ENCODE measurements around the gene EMSY. TPM values are rescaled to one million over a fixed set of nuclear protein-coding genes. Genes with fewer than 3 reads are reported as not detected.
"Not testable (repeated sequence)": the region's sequence is repeated elsewhere in the genome, so short reads cannot be mapped to it uniquely, and the experiment has no call there.

The EMSY gene
- total RNA-seq, 1 donor from 2014 or later: 35.2 TPM

DNA sequence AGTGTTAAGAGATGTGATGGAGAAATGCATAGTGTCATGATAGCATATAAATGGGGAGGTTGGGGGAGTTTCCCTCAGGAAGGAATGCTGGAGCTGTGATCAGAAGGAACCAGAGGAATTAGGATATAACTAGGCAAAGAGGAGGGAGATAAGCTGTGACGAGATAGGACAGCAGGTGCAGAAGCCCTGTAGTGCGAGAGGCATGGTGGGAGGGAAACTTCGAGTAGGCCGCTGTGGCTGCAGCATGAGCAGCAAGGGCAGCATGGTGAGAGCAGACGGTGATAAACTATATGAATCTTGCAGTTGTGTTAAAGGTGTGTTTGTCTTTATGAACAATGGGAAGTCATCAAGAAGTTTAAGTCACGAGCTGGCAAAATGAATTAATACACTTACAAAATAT, 109.9 kb downstream of the EMSY start:
- no peak for ATAC-seq
- intact Hi-C loops (cut with DNase I): loop anchor here (10.0 kb wide), 1 partner anchor 120 kb away; the partner anchor contains the start of gene LRRC32
- DNase-seq (ENCODE audit: low spot score): no peak

DNA sequence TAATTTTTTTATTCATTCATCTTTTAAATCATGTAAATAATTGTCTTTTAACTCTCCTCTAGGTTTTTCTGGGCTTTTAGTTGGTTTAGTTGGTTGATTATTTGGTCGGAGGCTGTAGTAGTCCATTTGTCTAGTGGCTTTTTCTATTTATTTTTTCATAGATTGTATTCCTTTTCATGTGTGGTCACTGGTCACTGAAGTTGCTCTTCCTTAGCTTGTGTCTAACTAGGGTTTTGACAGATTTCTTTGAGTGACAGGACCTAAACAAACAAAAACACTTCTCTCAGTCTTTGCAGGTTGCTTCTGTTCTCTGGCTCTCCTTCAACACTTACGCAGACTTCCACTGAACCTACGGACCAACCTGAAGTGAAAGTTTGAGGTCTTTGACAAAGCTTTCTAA, 112.6 kb downstream of the EMSY start:
- ATAC-seq: no peak
- intact Hi-C loops (cut with DNase I): loop anchor here (10.0 kb wide), 1 partner anchor 117 kb away; the partner anchor contains the start of gene LRRC32
- DNase-seq (ENCODE audit: low spot score): no peak

DNA sequence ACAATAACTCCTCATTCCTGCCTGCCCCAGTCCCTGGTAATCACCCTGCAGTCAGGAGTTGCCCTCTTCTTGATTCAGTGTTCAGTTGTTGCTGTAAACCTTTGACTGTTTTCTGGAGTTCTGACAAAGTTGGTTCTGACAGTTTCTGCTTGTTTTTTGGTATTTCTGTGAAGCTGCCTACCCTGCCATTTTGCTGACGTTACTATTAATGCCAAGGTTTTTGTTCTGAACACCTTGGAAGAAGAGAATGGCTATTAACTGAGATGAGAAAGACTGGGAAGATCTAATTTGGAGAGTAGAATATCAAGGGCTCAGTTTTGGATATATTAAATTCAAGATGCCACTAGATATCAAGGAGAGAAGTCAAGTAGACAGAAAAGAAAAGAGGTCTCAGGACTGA, 113.7 kb downstream of the EMSY start:
- DNase-seq (ENCODE audit: low spot score): no peak
- intact Hi-C loops (cut with DNase I): loop anchor here (10.0 kb wide), 1 partner anchor 116 kb away; the partner anchor contains the start of gene LRRC32
- no peak for ATAC-seq

DNA sequence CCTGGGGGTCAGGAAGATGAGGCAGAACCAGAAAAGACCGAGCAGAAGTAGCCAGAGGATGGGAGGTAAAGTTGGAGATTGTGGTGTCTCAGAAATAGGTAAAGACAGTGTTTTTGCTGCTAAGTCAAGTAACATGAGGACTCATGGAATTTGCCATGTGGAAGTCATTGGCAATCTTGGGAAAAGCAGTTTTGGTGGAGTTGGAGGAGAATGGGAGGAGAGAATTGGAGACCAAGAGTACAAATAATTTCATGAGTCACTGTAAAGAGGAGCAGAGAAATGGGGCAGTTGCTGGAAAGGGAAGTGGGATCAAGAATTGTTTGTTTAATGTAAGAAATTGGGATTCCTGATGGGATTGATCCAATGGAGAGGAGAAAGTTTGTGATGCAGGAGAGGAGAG, 114.1 kb downstream of the EMSY start:
- intact Hi-C loops (cut with DNase I): loop anchor here (10.0 kb wide), 1 partner anchor 116 kb away; the partner anchor contains the start of gene LRRC32
- DNase-seq (ENCODE audit: low spot score) (no peak), ATAC-seq (no peak)

DNA sequence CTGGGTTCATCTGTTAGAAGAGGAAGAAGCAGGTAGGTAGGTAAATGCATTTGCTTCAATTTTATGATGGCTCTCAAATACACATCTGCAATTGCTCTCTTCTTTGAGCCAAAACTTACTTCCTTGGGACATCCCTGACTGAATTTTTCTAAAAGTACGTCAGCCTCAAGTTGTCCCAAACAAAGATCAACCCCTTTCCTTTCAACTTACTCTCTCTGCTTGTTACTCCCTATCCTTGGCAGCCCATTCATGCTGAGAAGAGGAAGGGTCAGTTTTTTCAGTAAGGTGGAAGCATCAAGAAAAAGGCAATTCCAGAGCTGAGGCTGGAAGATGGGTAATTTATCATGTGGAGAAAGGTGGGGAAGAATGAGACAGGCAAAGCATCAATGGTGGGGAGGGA, 114.5 kb downstream of the EMSY start:
- no peak for DNase-seq (ENCODE audit: low spot score)
- intact Hi-C loops (cut with DNase I): loop anchor here (10.0 kb wide), 1 partner anchor 115 kb away; the partner anchor contains the start of gene LRRC32
- ATAC-seq: no peak

DNA sequence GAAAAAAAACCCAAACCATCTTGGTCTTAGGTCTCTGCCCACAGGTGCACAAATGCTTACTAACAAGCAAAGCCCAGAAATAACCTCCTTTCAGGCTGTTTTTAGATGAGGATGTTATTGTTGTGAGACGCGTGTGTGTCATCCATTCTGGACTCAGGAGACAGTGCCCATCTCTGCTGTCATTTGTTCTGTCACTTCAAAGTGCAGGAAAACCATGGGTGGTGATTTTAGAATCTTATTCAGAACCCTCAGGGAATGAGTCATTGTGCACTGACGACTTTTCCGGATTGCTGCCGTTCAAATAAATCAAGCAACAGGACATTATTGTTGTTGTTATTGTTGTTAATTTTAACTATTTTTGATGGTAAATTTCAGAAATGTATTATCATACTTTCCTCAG, 115.4 kb downstream of the EMSY start:
- intact Hi-C loops (cut with DNase I): no loop called here
- ATAC-seq: no peak

DNA sequence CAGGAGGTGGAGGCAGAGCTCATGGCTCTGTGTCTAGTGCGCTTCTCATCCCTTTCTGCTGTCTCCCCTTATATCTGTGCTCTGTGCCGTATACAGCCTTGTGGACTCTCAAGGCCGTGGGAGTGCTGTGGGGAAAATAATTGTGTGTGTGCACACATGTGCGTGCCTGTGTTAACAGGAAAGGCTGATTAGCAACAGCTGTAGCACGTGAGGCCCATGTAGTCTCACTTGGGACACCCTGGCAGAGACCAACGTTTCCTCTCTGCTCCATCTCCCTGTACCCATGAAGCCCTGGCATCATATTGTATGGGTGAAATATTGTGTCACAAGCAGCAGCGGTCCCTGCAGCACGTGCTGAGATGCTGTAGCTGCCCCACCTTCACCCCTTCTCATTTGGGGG, 116.4 kb downstream of the EMSY start:
- no peak for ATAC-seq
- intact Hi-C loops (cut with DNase I): no loop called here

More for the DNA sequence above, 115.4 kb downstream of the EMSY start:
- no peak for DNase-seq (ENCODE audit: low spot score)

DNA sequence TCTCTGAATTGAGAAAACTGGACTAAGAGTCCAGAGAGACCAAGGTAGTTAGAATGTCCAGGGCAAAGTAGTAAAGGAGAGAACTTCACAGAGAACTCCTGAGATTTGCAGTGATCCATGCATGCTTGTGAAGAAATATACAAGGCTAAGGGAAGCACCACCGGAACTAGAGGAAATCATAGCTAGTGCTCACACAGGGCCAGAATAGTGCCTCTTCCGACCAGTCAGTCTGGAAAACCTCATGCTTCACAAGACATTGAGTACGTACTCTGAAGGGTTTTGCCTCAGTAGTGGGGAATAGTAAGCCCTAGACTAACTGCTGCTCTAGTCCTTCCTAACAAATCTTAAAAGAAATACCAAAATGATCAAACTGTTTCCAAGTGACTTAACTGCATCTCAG, 117.7 kb downstream of the EMSY start:
- DNase-seq (ENCODE audit: low spot score) (no peak), ATAC-seq (no peak)
- intact Hi-C loops (cut with DNase I): no loop called here

More for the DNA sequence above, 116.4 kb downstream of the EMSY start:
- no peak for DNase-seq (ENCODE audit: low spot score)

DNA sequence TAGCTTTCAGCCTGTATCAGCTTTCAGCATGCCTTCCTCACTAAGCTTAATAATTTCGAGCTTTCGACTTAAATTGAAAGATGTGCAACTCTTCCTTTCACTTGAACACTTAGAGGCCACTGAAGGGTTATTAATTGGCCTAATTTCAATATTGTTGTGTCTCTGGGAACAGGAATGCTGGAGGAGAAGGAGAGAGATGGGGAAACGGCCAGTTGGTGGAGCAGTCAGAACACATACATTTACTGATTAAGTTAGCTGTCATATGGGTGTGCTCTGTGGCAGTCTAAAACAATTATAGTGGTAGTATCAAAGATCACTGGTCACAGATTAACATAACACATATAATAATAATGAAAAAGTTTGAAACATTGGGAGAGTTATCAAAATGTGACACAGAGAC, 119.5 kb downstream of the EMSY start:
- intact Hi-C loops (cut with DNase I): no loop called here
- ATAC-seq (no peak), DNase-seq (ENCODE audit: low spot score) (no peak)

DNA sequence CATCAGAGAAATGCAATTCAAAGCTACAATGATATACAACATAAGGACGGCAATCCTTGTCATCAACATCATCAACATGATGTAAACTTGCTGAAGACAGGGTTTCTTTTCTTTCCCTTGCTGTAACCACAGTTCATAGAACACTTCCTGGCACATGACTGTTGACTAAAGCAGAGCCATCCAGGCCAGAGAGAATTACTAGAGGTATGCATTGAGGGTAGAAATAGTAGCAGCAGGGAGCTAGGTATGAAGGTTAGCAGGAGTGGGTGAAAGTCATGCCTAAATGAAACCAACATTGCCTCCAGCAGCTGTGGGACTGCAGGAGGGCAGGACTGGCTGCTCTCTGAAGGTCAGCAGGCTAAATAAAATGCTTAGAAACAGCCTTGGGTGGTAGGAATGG, 122.0 kb downstream of the EMSY start:
- DNase-seq (ENCODE audit: low spot score): no peak
- intact Hi-C loops (cut with DNase I): no loop called here

DNA sequence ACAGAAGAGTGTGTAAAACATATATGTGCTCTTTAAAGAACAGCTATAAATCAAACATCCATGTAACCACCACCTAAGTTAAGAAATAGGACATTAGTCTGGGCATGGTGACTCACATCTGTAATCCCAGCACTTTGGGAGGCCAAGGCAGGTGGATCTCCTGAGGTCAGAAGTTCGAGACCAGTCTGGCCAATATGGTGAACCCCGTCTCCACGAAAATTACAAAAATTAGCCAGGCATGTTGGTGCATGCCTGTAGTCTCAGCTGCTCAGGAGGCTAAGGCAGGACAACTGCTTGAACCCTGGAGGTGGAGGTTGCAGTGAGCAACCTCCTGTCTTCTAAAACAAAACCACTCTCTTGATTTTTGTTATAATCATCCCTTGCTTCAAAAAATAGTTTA, 122.4 kb downstream of the EMSY start:
- no peak for DNase-seq (ENCODE audit: low spot score)
- no peak for ATAC-seq
- intact Hi-C loops (cut with DNase I): no loop called here

More for the DNA sequence above, 122.0 kb downstream of the EMSY start:
- no peak for ATAC-seq

DNA sequence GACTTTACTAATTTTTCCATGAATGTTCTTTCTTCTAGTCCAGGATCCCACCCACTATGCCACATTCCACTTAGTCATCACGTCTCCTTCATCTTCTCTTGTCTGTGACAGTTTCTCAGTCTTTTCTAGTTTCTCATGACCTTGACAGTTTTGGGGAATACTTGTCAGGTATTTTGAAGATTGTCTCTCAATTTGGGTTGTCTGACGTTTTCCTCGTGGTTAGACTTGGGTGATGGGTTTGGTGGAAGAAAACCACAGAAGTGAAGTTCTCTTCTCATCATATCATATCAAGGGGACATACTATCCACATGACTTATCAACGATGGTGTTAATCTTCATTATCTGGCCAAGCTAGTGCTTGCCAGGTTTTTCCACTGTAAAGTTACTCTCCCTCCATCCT, 123.3 kb downstream of the EMSY start:
- intact Hi-C loops (cut with DNase I): loop anchor here (1.0 kb wide), 1 partner anchor 20 kb away; no protein-coding TSS in a partner anchor
- DNase-seq (ENCODE audit: low spot score) (no peak), ATAC-seq (no peak)

DNA sequence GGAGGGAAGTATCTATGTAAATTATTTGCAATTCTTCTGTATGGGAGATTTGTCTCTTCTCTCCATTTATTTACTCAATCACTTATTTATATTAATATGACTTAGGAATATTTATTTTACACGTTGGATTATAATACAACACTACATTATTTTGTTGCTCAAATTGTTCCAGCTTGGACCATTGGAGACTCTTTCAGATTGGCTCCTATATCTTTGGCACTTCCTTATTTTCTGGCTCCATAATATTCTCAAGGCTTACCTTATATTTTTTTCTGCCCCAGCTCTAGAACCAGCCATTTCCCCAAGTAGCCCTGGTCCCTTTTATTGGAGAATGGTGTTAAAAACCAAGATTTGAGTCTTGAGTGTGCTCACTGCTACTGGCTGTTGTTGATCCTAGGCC, 123.8 kb downstream of the EMSY start:
- intact Hi-C loops (cut with DNase I): loop anchor here (1.0 kb wide), 1 partner anchor 20 kb away; no protein-coding TSS in a partner anchor
- ATAC-seq (no peak), DNase-seq (ENCODE audit: low spot score) (no peak)

DNA sequence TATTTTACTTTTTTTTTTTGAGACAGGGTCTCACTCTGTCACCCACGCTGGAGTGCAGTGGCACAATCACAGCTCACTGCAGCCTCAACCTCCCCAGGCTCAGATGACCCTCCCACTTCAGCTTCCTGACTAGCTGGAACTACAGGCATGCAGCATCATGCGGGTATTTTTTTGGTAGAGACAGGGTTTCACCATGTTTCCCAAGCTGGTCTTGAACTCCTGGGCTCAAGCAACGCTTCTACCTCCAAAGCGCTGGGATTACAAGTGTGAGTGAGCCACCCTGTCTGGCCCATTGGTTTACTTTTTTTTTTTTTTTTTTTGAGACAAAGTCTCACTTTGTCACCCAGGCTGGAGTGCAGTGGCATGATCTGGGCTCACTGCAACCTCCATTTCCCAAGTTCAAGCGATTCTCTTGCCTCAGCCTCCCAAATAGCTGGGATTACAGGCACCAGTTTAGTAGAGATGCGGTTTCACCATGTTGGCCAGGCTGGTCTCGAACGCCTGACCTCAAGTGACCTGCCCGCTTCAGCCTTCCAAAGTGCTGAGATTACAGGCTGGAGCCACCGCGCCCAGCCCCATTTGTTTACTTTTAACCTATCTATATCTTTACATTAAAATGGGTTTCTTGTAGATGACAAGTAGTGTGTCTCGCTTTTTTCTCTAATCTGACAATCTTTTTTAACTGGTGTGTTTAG, 127.5 kb downstream of the EMSY start:
- not testable (repeated sequence) for DNase-seq (ENCODE audit: low spot score); ATAC-seq
- intact Hi-C loops (cut with DNase I): loop anchor here (10.0 kb wide), 1 partner anchor 92 kb away; no protein-coding TSS in a partner anchor

DNA sequence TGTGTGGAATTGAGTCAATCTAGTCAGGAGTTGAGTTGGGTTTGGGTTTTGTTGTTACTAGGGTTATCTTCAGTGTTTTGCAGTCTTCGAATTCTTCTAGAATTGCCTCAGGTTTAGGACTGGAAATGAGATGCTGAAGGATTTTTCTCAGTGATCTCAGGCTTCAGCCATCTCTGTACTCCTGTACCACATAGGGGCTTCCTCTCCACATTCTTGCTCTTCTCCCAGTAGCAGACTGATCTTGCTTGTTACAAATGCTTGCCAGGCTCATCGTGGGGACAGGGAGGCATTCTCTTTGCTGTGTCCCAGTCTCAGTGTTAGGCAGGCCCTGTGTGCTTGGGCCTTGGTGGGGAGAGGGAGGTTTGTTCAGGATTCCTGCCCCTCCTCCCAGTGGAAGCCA, 129.6 kb downstream of the EMSY start:
- ATAC-seq: no peak
- intact Hi-C loops (cut with DNase I): loop anchor here (10.0 kb wide), 1 partner anchor 90 kb away; no protein-coding TSS in a partner anchor

DNA sequence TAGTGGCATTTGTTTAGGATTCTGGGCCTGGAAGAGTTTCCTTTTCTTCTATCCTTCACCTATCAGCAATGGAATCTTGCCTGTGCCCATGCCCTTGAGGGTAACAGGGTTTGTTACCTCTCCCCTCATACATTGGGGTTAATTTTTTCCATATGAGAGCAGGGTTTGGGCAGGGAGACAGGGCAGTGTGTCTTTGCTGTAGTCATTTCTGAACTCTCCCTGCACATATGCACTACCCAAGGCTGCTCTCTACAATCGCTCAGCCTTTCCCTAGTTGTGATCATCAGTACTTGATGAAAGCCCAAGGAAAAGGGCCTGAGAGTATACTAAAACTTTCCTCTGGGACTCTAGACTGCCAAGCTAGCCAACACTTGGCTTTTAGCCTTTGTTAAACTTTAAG, 130.1 kb downstream of the EMSY start:
- no peak for ATAC-seq
- DNase-seq (ENCODE audit: low spot score): no peak
- intact Hi-C loops (cut with DNase I): loop anchor here (10.0 kb wide), 1 partner anchor 90 kb away; no protein-coding TSS in a partner anchor

More for the DNA sequence above, 129.6 kb downstream of the EMSY start:
- no peak for DNase-seq (ENCODE audit: low spot score)

DNA sequence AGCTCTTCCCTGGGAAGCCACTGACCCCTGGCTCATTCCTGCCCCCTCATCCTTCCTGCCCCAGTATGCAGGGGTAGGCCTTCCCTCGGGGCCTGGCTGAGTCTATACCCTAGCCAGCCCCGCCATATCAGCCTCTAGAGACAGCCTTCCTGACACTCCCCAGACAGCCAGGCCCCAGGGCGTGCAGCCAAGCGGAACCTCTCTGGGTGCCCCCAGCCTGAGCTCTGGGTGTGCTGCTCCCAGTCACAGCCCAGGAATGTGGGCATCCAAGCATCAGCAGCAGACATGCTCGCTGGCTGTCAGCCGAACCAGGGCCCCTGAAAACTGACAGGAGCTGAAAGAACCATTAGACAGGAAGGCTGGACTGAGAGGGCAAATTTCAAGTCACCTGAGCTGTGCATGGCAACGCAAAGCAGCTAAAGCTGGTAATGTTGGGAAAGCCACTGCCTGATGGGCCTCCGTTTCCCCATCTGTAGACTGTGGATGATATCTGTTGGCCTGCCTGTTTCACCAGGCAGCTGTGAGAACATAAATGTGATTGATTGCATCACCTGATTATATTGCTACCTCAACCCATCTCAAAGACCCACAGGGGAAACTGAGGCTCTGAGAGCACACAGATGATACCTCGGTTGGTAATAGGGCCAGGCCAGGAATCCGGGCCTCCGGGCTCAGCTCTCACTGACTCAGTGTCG, 132.6 kb downstream of the EMSY start:
- intact Hi-C loops (cut with DNase I): loop anchor here (10.0 kb wide), 1 partner anchor 87 kb away; no protein-coding TSS in a partner anchor
- no peak for ATAC-seq
- no peak for DNase-seq (ENCODE audit: low spot score)

DNA sequence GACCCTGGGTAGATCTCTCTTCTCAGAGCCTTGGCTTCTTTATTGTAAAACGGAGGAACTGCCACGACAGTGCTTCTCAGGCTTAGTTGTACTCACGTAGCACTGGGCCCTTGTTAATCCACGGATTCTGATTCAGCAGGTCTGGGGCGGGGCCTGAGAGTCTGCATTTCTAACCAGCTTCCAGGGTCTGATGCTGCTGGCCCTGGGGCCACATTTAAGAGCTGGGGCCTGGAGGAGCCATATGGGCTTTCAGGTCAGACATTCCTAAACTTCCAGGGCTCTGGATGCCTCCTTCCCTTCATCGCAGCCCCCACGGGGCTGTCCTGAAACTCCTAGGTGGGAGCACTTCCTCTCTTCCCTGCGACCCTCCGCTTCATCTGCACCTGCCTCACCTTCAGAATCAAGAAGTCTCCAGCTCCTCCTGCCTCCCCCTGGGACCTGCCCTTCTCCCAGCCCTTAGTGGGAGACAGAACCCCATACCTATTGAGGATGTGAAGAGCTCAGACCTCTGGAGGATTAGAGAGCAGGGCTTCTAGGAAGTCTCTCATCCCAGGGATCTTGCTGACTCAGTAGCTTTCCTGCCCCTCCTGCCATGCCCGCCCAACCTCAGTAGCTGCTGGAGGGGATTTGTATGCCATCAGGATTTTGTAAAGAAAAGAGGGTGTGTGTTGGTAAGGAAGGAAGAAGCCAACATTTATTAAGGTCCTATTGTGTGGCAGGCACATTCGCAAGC, 133.3 kb downstream of the EMSY start:
- ATAC-seq (peak; percentile 20), DNase-seq (ENCODE audit: low spot score) (no peak)
- intact Hi-C loops (cut with DNase I): loop anchor here (10.0 kb wide), 1 partner anchor 87 kb away; no protein-coding TSS in a partner anchor

DNA sequence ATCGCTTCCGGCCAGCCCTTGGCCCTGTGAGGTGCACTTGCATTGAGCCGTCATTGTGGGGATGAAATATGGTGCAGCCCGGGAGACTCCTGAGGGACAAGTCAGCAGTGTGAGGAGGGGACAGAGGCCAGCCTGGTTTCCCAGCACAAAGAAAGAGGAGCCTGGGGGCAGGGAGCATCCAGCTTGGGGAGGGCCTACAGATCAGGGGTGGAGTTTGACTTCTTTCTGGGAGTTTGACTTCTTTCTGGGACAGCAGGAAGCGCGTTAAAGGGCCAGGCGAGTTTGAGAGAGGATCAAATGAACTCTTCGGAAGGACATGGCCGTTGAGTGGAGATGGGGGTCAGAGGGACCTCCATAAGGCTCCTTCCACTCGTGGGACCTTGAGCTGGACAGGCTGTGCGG, 133.8 kb downstream of the EMSY start:
- ATAC-seq (peak; percentile 83), DNase-seq (ENCODE audit: low spot score) (no peak)
- intact Hi-C loops (cut with DNase I): loop anchor here (10.0 kb wide), 1 partner anchor 86 kb away; no protein-coding TSS in a partner anchor

All from sciatic nerve (tissue), 2 donors.